NB4 (cell line): ENCODE data around the gene ERGIC1.

Source experiments
- MYC ChIP-seq: IDR thresholded peaks from 2 replicates; pipeline ENCODE4 v1.6.1; 2011; ENCODE audit warnings: low read depth, low read length
- POLR2A ChIP-seq: IDR thresholded peaks from 2 replicates; pipeline ENCODE4 v1.6.1; 2011; ENCODE audit warnings: mild to moderate bottlenecking; ENCODE audit not compliant: insufficient read length; ENCODE audit errors: extremely low read depth
- TF ChIP-seq, protein P1 (sequence below): IDR thresholded peaks from one replicate; pipeline ENCODE4 v1.5.1; 2012; ENCODE audit warnings: low read depth, low read length
- TF ChIP-seq, protein P2 (sequence below): IDR thresholded peaks from 2 replicates; pipeline ENCODE4 v1.6.1; 2011; ENCODE audit warnings: low read depth, low read length

DNA sequence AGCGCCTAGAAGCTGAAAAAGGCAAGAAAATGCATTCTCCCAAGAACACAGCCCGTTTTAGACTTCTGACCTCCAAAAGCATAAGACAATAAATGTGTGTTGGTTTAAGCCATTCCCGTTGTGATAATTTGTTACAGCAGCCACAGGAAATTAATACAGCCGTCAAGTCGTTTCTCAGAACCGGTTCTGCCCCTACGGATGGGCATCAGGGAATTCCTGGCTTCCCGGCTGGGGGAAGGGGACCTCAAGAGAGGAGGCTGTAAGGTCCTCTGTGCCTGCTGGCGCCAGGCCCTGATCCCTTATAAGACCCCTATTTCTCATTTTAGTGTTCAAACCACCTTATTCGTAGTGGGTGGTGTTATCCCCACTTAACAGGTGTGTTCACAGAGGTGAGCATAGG is 74.6 kb downstream of the ERGIC1 start:
- TF ChIP-seq, protein P1, sequence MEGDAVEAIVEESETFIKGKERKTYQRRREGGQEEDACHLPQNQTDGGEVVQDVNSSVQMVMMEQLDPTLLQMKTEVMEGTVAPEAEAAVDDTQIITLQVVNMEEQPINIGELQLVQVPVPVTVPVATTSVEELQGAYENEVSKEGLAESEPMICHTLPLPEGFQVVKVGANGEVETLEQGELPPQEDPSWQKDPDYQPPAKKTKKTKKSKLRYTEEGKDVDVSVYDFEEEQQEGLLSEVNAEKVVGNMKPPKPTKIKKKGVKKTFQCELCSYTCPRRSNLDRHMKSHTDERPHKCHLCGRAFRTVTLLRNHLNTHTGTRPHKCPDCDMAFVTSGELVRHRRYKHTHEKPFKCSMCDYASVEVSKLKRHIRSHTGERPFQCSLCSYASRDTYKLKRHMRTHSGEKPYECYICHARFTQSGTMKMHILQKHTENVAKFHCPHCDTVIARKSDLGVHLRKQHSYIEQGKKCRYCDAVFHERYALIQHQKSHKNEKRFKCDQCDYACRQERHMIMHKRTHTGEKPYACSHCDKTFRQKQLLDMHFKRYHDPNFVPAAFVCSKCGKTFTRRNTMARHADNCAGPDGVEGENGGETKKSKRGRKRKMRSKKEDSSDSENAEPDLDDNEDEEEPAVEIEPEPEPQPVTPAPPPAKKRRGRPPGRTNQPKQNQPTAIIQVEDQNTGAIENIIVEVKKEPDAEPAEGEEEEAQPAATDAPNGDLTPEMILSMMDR: no peak
- TF ChIP-seq POLR2A (no peak), MYC (no peak)
- TF ChIP-seq, protein P2, sequence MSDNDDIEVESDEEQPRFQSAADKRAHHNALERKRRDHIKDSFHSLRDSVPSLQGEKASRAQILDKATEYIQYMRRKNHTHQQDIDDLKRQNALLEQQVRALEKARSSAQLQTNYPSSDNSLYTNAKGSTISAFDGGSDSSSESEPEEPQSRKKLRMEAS: no peak
